OCI-LY3 (cell line): Measurements from ENCODE around the gene CALHM3.

Experiments used
- H2AFZ ChIP-seq: fragments of 200-600, 300-600 bp; shearing (Covaris generic); 2 replicates; pipeline ENCODE4 v1.6.0; 2014; ENCODE audit warnings: antibody characterized with exemption, low read depth, low read length
- H3K27ac ChIP-seq: fragments of 200-600, 300-600 bp; sonication (generic); 2 replicates; pipeline ENCODE4 v1.5.1; 2014; ENCODE audit warnings: mild to moderate bottlenecking, low read length, moderate library complexity, mixed read lengths
- H3K27me3 ChIP-seq: fragments of 200-600, 300-600 bp; sonication (generic); 2 replicates; pipeline ENCODE4 v1.6.1; 2014; ENCODE audit warnings: low read depth, low read length, mixed read lengths
- H3K36me3 ChIP-seq: fragments of 200-600, 300-600 bp; sonication (generic); replicated peaks from 2 replicates; pipeline ENCODE3; 2014; ENCODE audit warnings: low read depth, low read length, mixed read lengths
- H3K4me1 ChIP-seq: fragments of 300-600, 200-600 bp; sonication (generic); 2 replicates; pipeline ENCODE4 v1.6.1; 2014; ENCODE audit warnings: low read length, mixed read lengths
- H3K4me2 ChIP-seq: fragments of 200-600, 300-600 bp; sonication (generic); 2 replicates; pipeline ENCODE4 v1.6.1; 2014; ENCODE audit warnings: low read length, mixed read lengths
- H3K4me3 ChIP-seq: fragments of 300-600, 200-600 bp; sonication (generic); 2 replicates; pipeline ENCODE4 v1.5.1; 2014; ENCODE audit warnings: antibody characterized with exemption, mild to moderate bottlenecking, low read length, moderate library complexity
- H3K79me2 ChIP-seq: fragments of 300-600, 200-600 bp; shearing (Covaris generic); 2 replicates; pipeline ENCODE4 v1.6.1; 2014; ENCODE audit warnings: mild to moderate bottlenecking, low read length, mixed read lengths
- H3K9ac ChIP-seq: fragments of 300-600, 200-600 bp; shearing (Covaris generic); 2 replicates; pipeline ENCODE4 v1.6.0; 2014; ENCODE audit warnings: mild to moderate bottlenecking, low read length, moderate library complexity
- H3K9me3 ChIP-seq: fragments of 200-600, 300-600 bp; shearing (Covaris generic); 2 replicates; pipeline ENCODE4 v1.6.1; 2014; ENCODE audit warnings: low read length, mixed read lengths; ENCODE audit not compliant: insufficient read depth
- H4K20me1 ChIP-seq: fragments of 200-600, 300-600 bp; sonication (generic); 2 replicates; pipeline ENCODE4 v1.6.1; 2016; ENCODE audit warnings: low read length, mixed read lengths; ENCODE audit not compliant: insufficient read depth
- EZH2phosphoT487 ChIP-seq: fragments of 200-600 bp; shearing (Covaris generic); IDR thresholded peaks from 2 replicates; pipeline ENCODE4 v1.6.1; 2018; ENCODE audit warnings: antibody characterized with exemption, mixed run types, low read depth
- TF ChIP-seq, protein P1 (sequence below): fragments of 200-600, 300-600 bp; sonication (generic); IDR thresholded peaks from 2 replicates; pipeline ENCODE4 v1.5.1; 2014; ENCODE audit warnings: antibody characterized with exemption, low read length, low read depth

The CALHM3 gene

DNA sequence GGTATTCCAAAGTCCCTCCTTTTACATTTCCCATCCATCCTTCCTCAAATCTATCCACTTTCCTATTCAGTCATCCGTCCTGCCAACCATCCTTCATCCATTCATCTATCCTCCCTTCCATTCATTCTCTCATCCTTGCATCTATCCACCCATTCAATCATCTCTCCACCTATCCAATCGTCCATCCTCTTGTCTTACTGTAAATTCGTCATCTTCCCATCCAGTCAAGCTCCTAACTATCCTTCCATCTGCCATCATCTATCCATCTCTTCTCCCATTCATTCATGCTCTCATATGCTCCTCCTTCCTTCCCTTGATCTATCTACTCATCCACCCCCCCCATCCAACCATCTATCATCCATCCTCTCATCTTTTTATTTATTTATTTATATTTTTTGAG is 5.0 kb downstream of the CALHM3 start:
- Histone ChIP-seq H3K9ac (no peak overlapping the region), H3K79me2 (no peaks in the 10 kb centered on the region), H2AFZ (no peak overlapping the region), H3K4me3 (no peak overlapping the region), H3K27ac (no peak overlapping the region), H3K4me1 (peaks cover 47% of the 10 kb centered on the region), H3K27me3 (no peaks in the 10 kb centered on the region), H4K20me1 (no peaks in the 10 kb centered on the region), H3K9me3 (no peaks in the 10 kb centered on the region), H3K4me2 (no peak overlapping the region), H3K36me3 (no peaks in the 10 kb centered on the region)
- TF ChIP-seq, protein P1, sequence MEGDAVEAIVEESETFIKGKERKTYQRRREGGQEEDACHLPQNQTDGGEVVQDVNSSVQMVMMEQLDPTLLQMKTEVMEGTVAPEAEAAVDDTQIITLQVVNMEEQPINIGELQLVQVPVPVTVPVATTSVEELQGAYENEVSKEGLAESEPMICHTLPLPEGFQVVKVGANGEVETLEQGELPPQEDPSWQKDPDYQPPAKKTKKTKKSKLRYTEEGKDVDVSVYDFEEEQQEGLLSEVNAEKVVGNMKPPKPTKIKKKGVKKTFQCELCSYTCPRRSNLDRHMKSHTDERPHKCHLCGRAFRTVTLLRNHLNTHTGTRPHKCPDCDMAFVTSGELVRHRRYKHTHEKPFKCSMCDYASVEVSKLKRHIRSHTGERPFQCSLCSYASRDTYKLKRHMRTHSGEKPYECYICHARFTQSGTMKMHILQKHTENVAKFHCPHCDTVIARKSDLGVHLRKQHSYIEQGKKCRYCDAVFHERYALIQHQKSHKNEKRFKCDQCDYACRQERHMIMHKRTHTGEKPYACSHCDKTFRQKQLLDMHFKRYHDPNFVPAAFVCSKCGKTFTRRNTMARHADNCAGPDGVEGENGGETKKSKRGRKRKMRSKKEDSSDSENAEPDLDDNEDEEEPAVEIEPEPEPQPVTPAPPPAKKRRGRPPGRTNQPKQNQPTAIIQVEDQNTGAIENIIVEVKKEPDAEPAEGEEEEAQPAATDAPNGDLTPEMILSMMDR = no peak
- no peak for TF ChIP-seq EZH2phosphoT487

DNA sequence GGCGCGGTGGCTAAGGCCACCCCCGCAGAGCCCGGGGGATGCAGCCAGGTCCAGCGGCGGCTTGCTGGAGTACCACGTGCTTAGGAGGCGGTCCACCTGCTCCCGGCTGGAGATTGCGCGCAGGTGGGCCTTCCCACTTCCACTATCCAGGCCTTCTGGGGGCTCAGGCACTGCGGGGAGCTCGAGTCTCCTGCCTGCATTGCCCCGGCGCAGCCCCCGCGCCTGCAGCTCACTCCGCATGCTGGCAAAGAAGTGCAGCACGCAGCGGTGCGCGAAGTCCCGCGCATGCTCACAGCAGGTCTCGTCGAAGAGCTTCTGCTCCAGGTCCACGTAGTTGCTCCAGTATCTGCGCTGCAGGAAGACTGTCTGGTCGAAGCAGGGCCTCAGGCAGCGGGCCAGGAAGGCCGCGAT is 5.8 kb downstream of the CALHM3 start:
- Histone ChIP-seq H3K9me3 (no peaks in the 10 kb centered on the region), H3K4me1 (peaks cover 54% of the 10 kb centered on the region), H4K20me1 (no peaks in the 10 kb centered on the region), H3K27ac (no peak overlapping the region), H3K79me2 (no peaks in the 10 kb centered on the region), H3K9ac (no peak overlapping the region), H3K36me3 (no peaks in the 10 kb centered on the region), H3K4me2 (no peak overlapping the region), H3K27me3 (no peaks in the 10 kb centered on the region), H2AFZ (no peak overlapping the region), H3K4me3 (no peak overlapping the region)
- TF ChIP-seq, protein P1 = no peak

DNA sequence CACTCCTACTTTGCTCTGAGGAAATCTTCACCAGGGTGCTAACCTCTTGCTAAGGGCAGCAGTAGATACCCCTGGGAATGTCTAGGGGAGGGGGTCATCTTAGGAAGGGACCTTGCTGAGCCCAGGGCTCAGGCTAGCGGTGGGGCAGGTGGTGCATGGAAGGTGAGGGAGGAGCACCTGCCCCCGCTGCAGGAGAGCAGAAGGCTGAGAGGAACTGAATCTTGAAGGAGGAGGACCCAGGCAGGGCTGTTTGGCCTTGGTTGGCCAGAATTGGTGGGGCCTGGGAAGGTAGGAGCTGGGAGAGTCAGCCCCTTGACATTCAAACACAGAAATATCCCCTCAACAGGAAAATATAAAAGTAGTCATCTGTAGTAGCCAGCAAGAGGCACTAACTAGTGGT is 7.0 kb downstream of the CALHM3 start:
- Histone ChIP-seq H3K9ac (peak overlapping the region; percentile 69), H3K27ac (peak overlapping the region; percentile 93), H3K4me2 (peak overlapping the region; percentile 95), H3K27me3 (no peaks in the 10 kb centered on the region), H3K79me2 (no peaks in the 10 kb centered on the region), H4K20me1 (no peaks in the 10 kb centered on the region), H2AFZ (no peak overlapping the region; the same call in 1 of the 2 replicates), H3K4me3 (peak overlapping the region; percentile 70), H3K4me1 (peaks cover 66% of the 10 kb centered on the region), H3K9me3 (no peaks in the 10 kb centered on the region), H3K36me3 (no peaks in the 10 kb centered on the region)
- TF ChIP-seq EZH2phosphoT487 = no peak
- TF ChIP-seq, protein P1 = no peak

DNA sequence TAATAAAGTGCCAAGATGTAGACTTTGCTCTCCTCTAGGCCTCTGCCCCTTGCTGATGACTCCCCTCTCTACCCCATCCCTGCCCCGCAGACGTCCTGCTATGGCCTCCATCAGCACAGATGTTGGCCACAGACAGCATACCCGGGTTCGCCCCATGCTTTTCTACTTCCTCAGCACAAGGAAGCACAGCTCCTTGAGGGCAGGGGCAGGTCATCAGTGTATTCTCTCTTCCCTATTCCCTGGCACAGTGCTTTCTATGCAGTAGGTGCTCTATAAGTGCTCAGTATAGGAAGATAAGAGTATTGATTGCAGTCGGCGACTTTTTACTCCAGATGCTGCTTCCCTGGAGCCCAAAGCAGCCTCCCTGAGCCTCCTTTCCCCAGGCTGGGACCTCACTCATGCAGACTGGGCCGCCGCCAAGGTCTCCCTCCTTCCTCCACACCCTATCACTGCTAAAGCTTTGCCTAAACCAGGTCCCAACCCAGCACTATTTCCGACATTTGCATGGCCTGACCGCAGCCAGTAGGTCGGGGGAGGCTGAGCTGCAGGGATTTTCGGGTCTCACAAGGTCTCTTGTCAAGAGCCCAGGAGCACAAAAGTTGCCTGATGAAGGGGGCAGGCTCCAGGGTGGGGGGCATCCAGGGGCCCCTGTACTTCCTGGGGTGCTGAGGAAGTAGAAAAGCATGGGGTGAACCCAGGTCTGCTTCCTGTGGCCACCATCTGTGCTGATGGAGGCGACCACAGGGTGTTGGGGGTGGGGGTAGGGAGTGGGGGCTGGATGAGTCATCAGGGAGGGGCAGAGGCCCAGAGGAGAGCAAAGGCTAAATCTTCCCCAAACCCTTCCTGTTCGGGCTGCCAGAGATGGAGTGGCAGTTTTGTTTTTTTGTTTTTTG is 8.0 kb downstream of the CALHM3 start:
- peak overlapping the region; percentile 93 for H3K27ac ChIP-seq
- no peaks in the 10 kb centered on the region for H3K9me3 ChIP-seq
- no peaks in the 10 kb centered on the region for H3K79me2 ChIP-seq
- H3K9ac ChIP-seq = peak overlapping the region; percentile 69
- H2AFZ ChIP-seq = no peak overlapping the region
- peak overlapping the region; percentile 70 for H3K4me3 ChIP-seq
- no peaks in the 10 kb centered on the region for H4K20me1 ChIP-seq
- H3K36me3 ChIP-seq = no peaks in the 10 kb centered on the region
- peak overlapping the region; percentile 95 for H3K4me2 ChIP-seq
- H3K4me1 ChIP-seq = peaks cover 65% of the 10 kb centered on the region
- H3K27me3 ChIP-seq = no peaks in the 10 kb centered on the region
- no peak for TF ChIP-seq EZH2phosphoT487
- TF ChIP-seq, protein P1 = no peak
